GM12878 (cell line): ENCODE data around the gene PTK7. TPM values are rescaled to one million over a fixed set of nuclear protein-coding genes. Genes with fewer than 3 reads are reported as not detected.

ENCODE experiments used
- BHLHE40 ChIP-seq, 2 experiments: fragments of 450-650 bp in 1 of 2; IDR thresholded peaks; 2 replicates each; pipeline ENCODE4 v1.6.1; 2011 to 2017; ENCODE audit warnings: low read depth in 2 of 2, borderline replicate concordance in 1 of 2, improper control_type of control experiment in 1 of 2, low read length in 1 of 2, mild to moderate bottlenecking in 1 of 2
- BRCA1 ChIP-seq: IDR thresholded peaks from 2 replicates; pipeline ENCODE4 v1.6.1; 2011; ENCODE audit warnings: low read depth, low read length, improper control_type of control experiment
- CHD1 ChIP-seq: IDR thresholded peaks from 2 replicates; pipeline ENCODE4 v1.6.1; 2012; ENCODE audit warnings: low read depth, low read length, improper control_type of control experiment
- CTCF ChIP-seq, 3 experiments: IDR thresholded peaks in 2 of 3; conservative IDR thresholded peaks in 1 of 3; 2 replicates each; pipeline ENCODE4 v1.5.1; 2011; ENCODE audit warnings: low read depth in 3 of 3, low read length in 3 of 3, mild to moderate bottlenecking in 3 of 3, control low read depth in 2 of 3, moderate library complexity in 2 of 3, inconsistent platforms in 1 of 3, mixed read lengths in 1 of 3; ENCODE audit not compliant: control insufficient read depth in 2 of 3, insufficient read depth in 1 of 3; ENCODE audit errors: extremely low read depth in 1 of 3
- E2F8 ChIP-seq: fragments of 450-650 bp; IDR thresholded peaks from 2 replicates; pipeline ENCODE4 v1.6.1; 2018; ENCODE audit warnings: mild to moderate bottlenecking, low read depth, moderate library complexity; ENCODE audit not compliant: partially characterized antibody
- FOS ChIP-seq: IDR thresholded peaks from 3 replicates; pipeline ENCODE4 v1.6.1; 2011; ENCODE audit warnings: borderline replicate concordance; ENCODE audit not compliant: insufficient read length; ENCODE audit errors: extremely low read depth
- HCFC1 ChIP-seq: fragments of 150-350 bp; IDR thresholded peaks from 2 replicates; pipeline ENCODE4 v1.6.1; 2014; ENCODE audit warnings: low read length
- HDAC6 ChIP-seq: fragments of 200-600 bp; sonication (generic); IDR thresholded peaks from one replicate; pipeline ENCODE4 v1.8.0; 2017; ENCODE audit warnings: antibody characterized with exemption; ENCODE audit not compliant: unreplicated experiment
- HDGF ChIP-seq: fragments of 450-650 bp; IDR thresholded peaks from 2 replicates; pipeline ENCODE4 v1.6.1; 2016; ENCODE audit warnings: antibody characterized with exemption
- JUNB ChIP-seq: IDR thresholded peaks from 2 replicates; pipeline ENCODE4 v1.6.1; 2016; ENCODE audit warnings: antibody characterized with exemption, mild to moderate bottlenecking
- KAT2A ChIP-seq: conservative IDR thresholded peaks from 2 replicates; pipeline ENCODE4 v1.6.1; 2011; ENCODE audit warnings: low read depth, low read length; ENCODE audit not compliant: control insufficient read depth
- MYC ChIP-seq: IDR thresholded peaks from 2 replicates; pipeline ENCODE4 v1.6.1; 2011; ENCODE audit warnings: mild to moderate bottlenecking, low read length, moderate library complexity, inconsistent platforms; ENCODE audit not compliant: insufficient read depth, insufficient replicate concordance, insufficient read length, severe bottlenecking
- NR2C1 ChIP-seq: fragments of 450-650 bp; IDR thresholded peaks from 2 replicates; pipeline ENCODE4 v1.6.1; 2017; ENCODE audit warnings: antibody characterized with exemption, mild to moderate bottlenecking, moderate library complexity
- PAX5 ChIP-seq: IDR thresholded peaks from 2 replicates; pipeline ENCODE4 v1.6.1; 2011; ENCODE audit warnings: low read depth, low read length, borderline replicate concordance
- PAX8 ChIP-seq: fragments of 450-650 bp; IDR thresholded peaks from 2 replicates; pipeline ENCODE4 v1.6.1; 2017; ENCODE audit warnings: mild to moderate bottlenecking, moderate library complexity
- POU2F2 ChIP-seq: IDR thresholded peaks from 3 replicates; pipeline ENCODE4 v1.6.1; 2011; ENCODE audit warnings: low read depth, mild to moderate bottlenecking, low read length, borderline replicate concordance
- RAD21 ChIP-seq: IDR thresholded peaks from 2 replicates; pipeline ENCODE4 v1.6.1; 2011; ENCODE audit warnings: mild to moderate bottlenecking, low read depth, low read length, moderate library complexity; ENCODE audit not compliant: insufficient read depth
- RCOR1 ChIP-seq: conservative IDR thresholded peaks from 2 replicates; pipeline ENCODE4 v1.6.1; 2012; ENCODE audit warnings: low read depth, low read length, improper control_type of control experiment
- SMAD1 ChIP-seq: fragments of 450-650 bp; IDR thresholded peaks from 2 replicates; pipeline ENCODE4 v1.6.1; 2018; ENCODE audit warnings: mild to moderate bottlenecking, low read depth; ENCODE audit not compliant: partially characterized antibody
- ZBTB33 ChIP-seq: fragments of 450-650 bp; IDR thresholded peaks from 2 replicates; pipeline ENCODE4 v1.6.1; 2017; ENCODE audit warnings: mild to moderate bottlenecking
- polyA plus RNA-seq, 11 experiments: library from polyadenylated mRNA; depleted of rRNA in 4 of 11; unstranded in 6 of 11; stranded (reverse) in 5 of 11; fragments of >200 nt; fragmentation: Nextera tagmentation in 4 of 11; fragmentation: Illumina TruSeq in 1 of 11; extraction: Ambion mirVana in 4 of 11; extraction: Trizol in 1 of 11; gene quantifications; 1 replicate in 1 of 11; 2 replicates in 10 of 11; pipeline versions ENCODE4 v1.2.1 to v1.2.3, GENCODE V29; 2011 to 2016; ENCODE audit warnings: inconsistent platforms in 2 of 11, missing spikeins in 2 of 11, low read depth in 1 of 11
- total RNA-seq, 4 experiments: library from RNA; depleted of rRNA in 3 of 4; stranded (reverse); fragments of >200 nt in 3 of 4; fragmentation: Illumina TruSeq in 1 of 4; extraction: Trizol in 1 of 4; gene quantifications; 2 replicates each; pipeline versions ENCODE4 v1.2.1 to v1.2.3, GENCODE V29; 2013 to 2021

The PTK7 gene
- total and polyA plus RNA-seq, 10 of the 15 experiments (the other 5 are each of a cell fraction or from before 2014, with no cell fraction given): 0.18 to 14.4 (median 3.3) TPM; not detected in 1

GRCh38 chr6:43059168-43060033 lies 16.7 kb upstream of the PTK7 start, which contains the start of the genes KLC4 and MRPL2 (continued):
- TF ChIP-seq PAX5: 0 out of 2 replicates have a peak, but pooled peaks have one; percentile 10
- peak; percentile 83 to 85 for TF ChIP-seq BHLHE40 (IDR thresholded peaks at IDR 0.05; ENCODE audit: borderline replicate concordance in 1 of 2, low read depth in 2 of 2, low read length in 1 of 2)
- peak; percentile 53 for TF ChIP-seq MYC
- TF ChIP-seq RCOR1: no peak
- no peak for TF ChIP-seq RAD21
- TF ChIP-seq HDAC6: no peak
- TF ChIP-seq ZBTB33: no peak
- TF ChIP-seq CTCF (IDR thresholded peaks at IDR 0.05 in 2 of 3, conservative IDR thresholded peaks at IDR 0.05 in 1 of 3; ENCODE audit: control insufficient read depth in 2 of 3, extremely low read depth in 1 of 3, insufficient read depth in 1 of 3, low read depth in 3 of 3, low read length in 3 of 3): no peak
- no peak for TF ChIP-seq FOS
- TF ChIP-seq SMAD1: peak; percentile 16
- no peak for TF ChIP-seq PAX8
- TF ChIP-seq HCFC1: peak; percentile 83
- peak; percentile 78; the same call in 1 of the 2 replicates for TF ChIP-seq HDGF
- no peak for TF ChIP-seq POU2F2
- TF ChIP-seq BRCA1: no peak
- peak; percentile 47 for TF ChIP-seq E2F8
- TF ChIP-seq JUNB: no peak
- no peak for TF ChIP-seq CHD1
- peak; percentile 29; the same call in 1 of the 2 replicates for TF ChIP-seq NR2C1
- no peak for TF ChIP-seq KAT2A
